KMS-11 (cell line): ENCODE measurements around the gene ABCC10.
"Not testable (repeated sequence)": the region's sequence is repeated elsewhere in the genome, so short reads cannot be mapped to it uniquely, and the experiment has no call there.

Source experiments
- H2AFZ ChIP-seq: fragments of 200-600 bp; sonication (generic); 2 replicates; pipeline ENCODE4 v1.6.1; 2016; ENCODE audit warnings: antibody characterized with exemption, mixed run types, low read depth
- H3K27ac ChIP-seq: fragments of 200-600 bp; sonication (generic); 2 replicates; pipeline ENCODE4 v1.6.1; 2016; ENCODE audit warnings: mild to moderate bottlenecking, mixed run types
- H3K27me3 ChIP-seq: fragments of 200-600 bp; sonication (generic); 2 replicates; pipeline ENCODE4 v1.6.1; 2017; ENCODE audit warnings: mild to moderate bottlenecking, low read depth, mixed run types, moderate library complexity; ENCODE audit not compliant: insufficient read depth
- H3K36me3 ChIP-seq: fragments of 200-600 bp; sonication (generic); 2 replicates; pipeline ENCODE4 v1.6.1; 2017; ENCODE audit warnings: mild to moderate bottlenecking, mixed run types; ENCODE audit not compliant: insufficient read depth
- H3K4me1 ChIP-seq: fragments of 200-600 bp; sonication (generic); 2 replicates; pipeline ENCODE4 v1.6.1; 2016; ENCODE audit warnings: mild to moderate bottlenecking, low read depth, mixed run types; ENCODE audit not compliant: poor library complexity, severe bottlenecking
- H3K4me2 ChIP-seq: fragments of 200-600 bp; sonication (generic); 2 replicates; pipeline ENCODE4 v1.7.0; 2016; ENCODE audit warnings: mild to moderate bottlenecking, mixed run types
- H3K4me3 ChIP-seq: fragments of 200-600 bp; sonication (generic); IDR thresholded peaks from 2 replicates; pipeline ENCODE4 v1.6.1; 2017; ENCODE audit warnings: low read depth, low read length, mixed read lengths; ENCODE audit not compliant: insufficient read depth
- H3K79me2 ChIP-seq: fragments of 200-600 bp; sonication (generic); 2 replicates; pipeline ENCODE4 v1.6.1; 2016; ENCODE audit warnings: low read depth, mixed run types; ENCODE audit not compliant: insufficient read depth
- H3K9ac ChIP-seq: fragments of 200-600 bp; sonication (generic); 2 replicates; pipeline ENCODE4 v1.6.1; 2016; ENCODE audit warnings: mild to moderate bottlenecking, mixed run types
- H4K20me1 ChIP-seq: fragments of 200-600 bp; sonication (generic); 2 replicates; pipeline ENCODE4 v1.6.1; 2016; ENCODE audit warnings: mild to moderate bottlenecking, mixed run types; ENCODE audit not compliant: insufficient read depth
- CTCF ChIP-seq: fragments of 200-600 bp; sonication (generic); conservative IDR thresholded peaks from 2 replicates; pipeline ENCODE4 v1.6.1; 2017; ENCODE audit warnings: low read depth, mild to moderate bottlenecking, antibody characterized with exemption, low read length, moderate library complexity, mixed read lengths

Gene ABCC10

GRCh38 chr6:43405354-43405753 is 22.0 kb upstream of the ABCC10 start:
- H3K79me2 ChIP-seq: no peaks in the 10 kb centered on the region
- no peak for TF ChIP-seq CTCF
- no peaks in the 10 kb centered on the region for H3K4me1 ChIP-seq
- no peak overlapping the region for H3K4me3 ChIP-seq
- H2AFZ ChIP-seq: no peak overlapping the region
- H3K27ac ChIP-seq: no peak overlapping the region
- H3K4me2 ChIP-seq: no peak overlapping the region
- no peak overlapping the region for H3K9ac ChIP-seq
- no peaks in the 10 kb centered on the region for H4K20me1 ChIP-seq
- H3K36me3 ChIP-seq: no peaks in the 10 kb centered on the region
- H3K27me3 ChIP-seq: no peaks in the 10 kb centered on the region

GRCh38 chr6:43407296-43407695 is 20.0 kb upstream of the ABCC10 start:
- no peaks in the 10 kb centered on the region for H3K4me1 ChIP-seq
- no peak overlapping the region for H3K9ac ChIP-seq
- H3K79me2 ChIP-seq: no peaks in the 10 kb centered on the region
- no peaks in the 10 kb centered on the region for H3K36me3 ChIP-seq
- H3K27ac ChIP-seq: no peak overlapping the region
- no peaks in the 10 kb centered on the region for H4K20me1 ChIP-seq
- TF ChIP-seq CTCF: no peak
- H3K4me2 ChIP-seq: no peak overlapping the region
- H2AFZ ChIP-seq: no peak overlapping the region
- no peak overlapping the region for H3K4me3 ChIP-seq
- H3K27me3 ChIP-seq: no peaks in the 10 kb centered on the region

- Histone ChIP-seq H3K36me3 (no peaks in the 10 kb centered on the region), H4K20me1 (no peaks in the 10 kb centered on the region), H2AFZ (no peak overlapping the region), H3K4me1 (no peaks in the 10 kb centered on the region), H3K9ac (no peak overlapping the region), H3K79me2 (no peaks in the 10 kb centered on the region), H3K4me2 (no peak overlapping the region), H3K4me3 (no peak overlapping the region), H3K27me3 (no peaks in the 10 kb centered on the region), H3K27ac (no peak overlapping the region)
- no peak for TF ChIP-seq CTCF
Observed at GRCh38 chr6:43408259-43408658, 19.1 kb upstream of the ABCC10 start.

- H3K36me3 ChIP-seq, H3K4me3 ChIP-seq, H3K4me1 ChIP-seq, H3K27ac ChIP-seq, H3K9ac ChIP-seq, H3K79me2 ChIP-seq, H3K4me2 ChIP-seq, H3K27me3 ChIP-seq, H4K20me1 ChIP-seq, H2AFZ ChIP-seq: not testable (repeated sequence)
Observed at GRCh38 chr6:43410776-43411175, 16.6 kb upstream of the ABCC10 start.

GRCh38 chr6:43412541-43412940 is 14.8 kb upstream of the ABCC10 start:
- Histone ChIP-seq H3K36me3 (no peaks in the 10 kb centered on the region), H3K9ac (no peak overlapping the region), H3K4me1 (no peaks in the 10 kb centered on the region)

More at GRCh38 chr6:43412541-43412940, 14.8 kb upstream of the ABCC10 start:
- no peak overlapping the region for H3K27ac ChIP-seq
- no peak for TF ChIP-seq CTCF
- H3K27me3 ChIP-seq: no peaks in the 10 kb centered on the region
- no peaks in the 10 kb centered on the region for H3K79me2 ChIP-seq
- H3K4me3 ChIP-seq: no peak overlapping the region
- H4K20me1 ChIP-seq: no peaks in the 10 kb centered on the region
- H3K4me2 ChIP-seq: no peak overlapping the region
- no peak overlapping the region for H2AFZ ChIP-seq
